ENCODE results near the gene KCNK3. TPM values are rescaled to one million over a fixed set of nuclear protein-coding genes. Genes with fewer than 3 reads are reported as not detected.

Gene KCNK3
- total and polyA plus RNA-seq, 5 donors from 2014 or later = not detected

DNA sequence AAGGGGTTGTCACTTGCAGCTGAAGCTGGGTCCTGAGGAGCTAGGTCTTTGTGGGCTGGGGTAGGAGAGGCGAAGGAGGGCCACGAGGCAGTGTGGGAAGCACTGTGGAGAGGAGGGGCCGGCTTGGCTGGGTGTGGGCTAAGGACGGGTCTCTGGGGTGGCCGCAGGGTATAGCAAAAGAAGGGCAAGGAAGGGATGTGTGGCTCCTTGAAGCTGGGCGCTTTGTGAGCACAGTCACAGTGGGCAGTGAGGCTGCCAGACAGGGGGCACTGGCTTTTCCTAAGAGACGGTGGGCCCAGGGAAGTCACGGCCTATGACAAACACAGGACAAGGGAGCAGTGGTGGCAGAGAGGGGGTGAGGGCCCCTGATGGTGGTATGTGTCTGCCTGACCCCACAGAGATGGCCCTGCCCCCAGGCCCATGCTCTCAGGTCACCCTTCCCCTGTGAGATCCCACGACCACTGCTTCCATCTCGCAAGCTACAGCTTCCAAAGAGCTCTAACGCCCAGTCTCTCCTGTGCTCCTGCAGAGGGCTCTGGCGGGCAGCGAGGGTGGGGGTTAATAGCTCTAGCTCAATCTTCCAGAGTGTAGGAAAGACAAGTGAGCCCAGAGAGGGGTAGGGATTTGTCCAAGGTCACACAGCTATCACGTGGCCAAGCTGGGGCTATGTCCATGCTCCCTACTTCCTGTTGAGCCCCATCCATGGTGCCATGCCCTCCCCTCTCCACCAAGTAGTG lies 32.4 kb downstream of the KCNK3 start:
- peaks cover 0 to 4% (median 0%) of the 10 kb centered on the region in 4 donors for H3K4me1 Mint-ChIP-seq
- H3K27me3 Mint-ChIP-seq = peaks cover 11% of the 10 kb centered on the region
- no peaks in the 10 kb centered on the region for H3K27me3 ChIP-seq (ENCODE audit: control insufficient read depth, insufficient read depth, low read length)
- H3K4me3 ChIP-seq (ENCODE audit: low read depth, low read length) = no peak overlapping the region
- H3K4me1 ChIP-seq (ENCODE audit: control insufficient read depth, insufficient read depth, low read length, poor library complexity, severe bottlenecking) = no peaks in the 10 kb centered on the region
- ATAC-seq (ENCODE audit: low read depth in 2 of 2) (no peak), DNase-seq (no peak)
- H3K9me3 Mint-ChIP-seq = no peaks in the 10 kb centered on the region
- H3K27ac Mint-ChIP-seq = no peak overlapping the region
- H3K27ac ChIP-seq (ENCODE audit: insufficient read depth, low read length, poor library complexity, severe bottlenecking) = no peak overlapping the region
- no peaks in the 10 kb centered on the region for H3K36me3 ChIP-seq (ENCODE audit: control insufficient read depth, insufficient read depth, low read length)
- H3K4me3 Mint-ChIP-seq = peak overlapping the region in 1 of 4 donors; percentile 23
- H3K9me3 ChIP-seq (ENCODE audit: control insufficient read depth in 2 of 2, low read length in 2 of 2) = no peaks in the 10 kb centered on the region
- H3K36me3 Mint-ChIP-seq = no peaks in the 10 kb centered on the region

DNA sequence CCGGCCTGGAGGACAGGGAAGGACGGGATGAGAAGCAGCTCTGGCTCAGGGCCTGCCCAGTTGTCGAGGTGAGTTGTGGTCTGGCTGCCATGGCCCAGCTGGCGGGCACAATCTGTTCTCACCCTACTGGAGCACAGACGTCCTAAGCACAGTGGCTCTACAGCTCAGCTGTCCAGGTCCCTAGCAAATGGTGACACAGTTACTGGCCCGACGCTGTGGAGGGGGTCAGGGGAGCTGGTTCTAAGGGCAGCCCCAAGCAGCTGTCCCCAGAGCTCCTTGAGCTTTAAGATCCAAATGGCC lies 32.9 kb downstream of the KCNK3 start:
- no peak for DNase-seq
- ATAC-seq (ENCODE audit: low read depth in 2 of 2) = no peak
- Histone ChIP-seq H3K27ac (ENCODE audit: insufficient read depth, low read length, poor library complexity, severe bottlenecking) (no peak overlapping the region), H3K36me3 (ENCODE audit: control insufficient read depth, insufficient read depth, low read length) (no peaks in the 10 kb centered on the region), H3K4me1 (ENCODE audit: control insufficient read depth, insufficient read depth, low read length, poor library complexity, severe bottlenecking) (no peaks in the 10 kb centered on the region), H3K27me3 (ENCODE audit: control insufficient read depth, insufficient read depth, low read length) (no peaks in the 10 kb centered on the region), H3K4me3 (ENCODE audit: low read depth, low read length) (no peak overlapping the region), H3K9me3 (ENCODE audit: control insufficient read depth in 2 of 2, low read length in 2 of 2) (no peaks in the 10 kb centered on the region)
- Mint-ChIP-seq H3K4me3 (no peak overlapping the region), H3K27ac (peak overlapping the region in 1 of 3 donors; percentile 68), H3K36me3 (no peaks in the 10 kb centered on the region), H3K9me3 (no peaks in the 10 kb centered on the region), H3K27me3 (peaks cover 11% of the 10 kb centered on the region), H3K4me1 (peaks cover 0 to 4% (median 0%) of the 10 kb centered on the region in 4 donors)

DNA sequence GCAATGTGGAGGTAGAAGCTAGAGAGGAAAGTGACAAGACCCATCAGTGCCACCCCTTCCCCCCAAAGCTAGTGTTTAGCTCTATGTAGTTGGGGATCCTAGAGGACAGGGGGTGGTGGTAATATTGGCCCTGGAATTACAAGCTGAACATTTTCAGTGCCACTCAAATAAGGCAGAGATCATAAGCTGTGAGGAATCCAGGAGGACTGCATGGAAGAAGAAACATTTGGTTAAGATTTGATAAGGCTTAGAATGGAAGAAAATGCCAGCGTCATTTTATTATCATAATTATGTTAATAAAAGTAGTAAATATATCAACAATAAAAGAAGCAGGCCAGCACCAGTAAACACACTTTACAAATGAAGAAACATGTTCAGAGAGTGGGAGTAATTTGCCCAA lies 33.7 kb downstream of the KCNK3 start:
- ATAC-seq (ENCODE audit: low read depth in 2 of 2) (no peak), DNase-seq (no peak)
- Histone ChIP-seq H3K27ac (ENCODE audit: insufficient read depth, low read length, poor library complexity, severe bottlenecking) (no peak overlapping the region), H3K4me3 (ENCODE audit: low read depth, low read length) (no peak overlapping the region), H3K27me3 (ENCODE audit: control insufficient read depth, insufficient read depth, low read length) (no peaks in the 10 kb centered on the region), H3K9me3 (ENCODE audit: control insufficient read depth in 2 of 2, low read length in 2 of 2) (no peaks in the 10 kb centered on the region), H3K4me1 (ENCODE audit: control insufficient read depth, insufficient read depth, low read length, poor library complexity, severe bottlenecking) (no peaks in the 10 kb centered on the region), H3K36me3 (ENCODE audit: control insufficient read depth, insufficient read depth, low read length) (no peaks in the 10 kb centered on the region)
- Mint-ChIP-seq H3K27ac (no peak overlapping the region), H3K9me3 (no peaks in the 10 kb centered on the region), H3K4me3 (no peak overlapping the region), H3K27me3 (peaks cover 11% of the 10 kb centered on the region), H3K36me3 (no peaks in the 10 kb centered on the region), H3K4me1 (peaks cover 0 to 4% (median 0%) of the 10 kb centered on the region in 4 donors)

DNA sequence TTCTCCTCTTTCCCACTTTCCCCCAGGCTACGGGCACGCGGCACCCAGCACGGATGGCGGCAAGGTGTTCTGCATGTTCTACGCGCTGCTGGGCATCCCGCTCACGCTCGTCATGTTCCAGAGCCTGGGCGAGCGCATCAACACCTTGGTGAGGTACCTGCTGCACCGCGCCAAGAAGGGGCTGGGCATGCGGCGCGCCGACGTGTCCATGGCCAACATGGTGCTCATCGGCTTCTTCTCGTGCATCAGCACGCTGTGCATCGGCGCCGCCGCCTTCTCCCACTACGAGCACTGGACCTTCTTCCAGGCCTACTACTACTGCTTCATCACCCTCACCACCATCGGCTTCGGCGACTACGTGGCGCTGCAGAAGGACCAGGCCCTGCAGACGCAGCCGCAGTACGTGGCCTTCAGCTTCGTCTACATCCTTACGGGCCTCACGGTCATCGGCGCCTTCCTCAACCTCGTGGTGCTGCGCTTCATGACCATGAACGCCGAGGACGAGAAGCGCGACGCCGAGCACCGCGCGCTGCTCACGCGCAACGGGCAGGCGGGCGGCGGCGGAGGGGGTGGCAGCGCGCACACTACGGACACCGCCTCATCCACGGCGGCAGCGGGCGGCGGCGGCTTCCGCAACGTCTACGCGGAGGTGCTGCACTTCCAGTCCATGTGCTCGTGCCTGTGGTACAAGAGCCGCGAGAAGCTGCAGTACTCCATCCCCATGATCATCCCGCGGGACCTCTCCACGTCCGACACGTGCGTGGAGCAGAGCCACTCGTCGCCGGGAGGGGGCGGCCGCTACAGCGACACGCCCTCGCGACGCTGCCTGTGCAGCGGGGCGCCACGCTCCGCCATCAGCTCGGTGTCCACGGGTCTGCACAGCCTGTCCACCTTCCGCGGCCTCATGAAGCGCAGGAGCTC lies 35.4 kb downstream of the KCNK3 start:
- Mint-ChIP-seq H3K9me3 (no peaks in the 10 kb centered on the region), H3K4me3 (no peak overlapping the region)

DNA sequence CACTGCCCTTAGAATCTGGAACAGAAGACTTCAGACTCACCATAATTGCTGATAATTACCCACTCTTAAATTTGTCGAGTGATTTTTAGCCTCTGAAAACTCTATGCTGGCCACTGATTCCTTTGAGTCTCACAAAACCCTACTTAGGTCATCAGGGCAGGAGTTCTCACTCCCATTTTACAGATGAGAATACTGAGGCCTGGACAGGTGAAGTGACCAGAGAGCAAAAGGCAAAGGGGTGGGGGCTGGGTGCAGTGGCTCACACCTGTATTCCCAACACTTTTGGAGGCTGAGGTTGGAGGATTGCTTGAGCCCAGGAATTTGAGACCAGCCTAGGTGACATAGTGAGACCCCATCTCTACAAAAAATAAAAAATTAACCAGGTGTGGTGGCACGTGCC lies 36.8 kb downstream of the KCNK3 start:
- Histone ChIP-seq H3K27me3 (ENCODE audit: control insufficient read depth, insufficient read depth, low read length) (no peaks in the 10 kb centered on the region), H3K36me3 (ENCODE audit: control insufficient read depth, insufficient read depth, low read length) (no peaks in the 10 kb centered on the region), H3K27ac (ENCODE audit: insufficient read depth, low read length, poor library complexity, severe bottlenecking) (no peak overlapping the region), H3K9me3 (ENCODE audit: control insufficient read depth in 2 of 2, low read length in 2 of 2) (no peaks in the 10 kb centered on the region), H3K4me1 (ENCODE audit: control insufficient read depth, insufficient read depth, low read length, poor library complexity, severe bottlenecking) (no peaks in the 10 kb centered on the region), H3K4me3 (ENCODE audit: low read depth, low read length) (no peak overlapping the region)
- ATAC-seq (ENCODE audit: low read depth in 2 of 2) = no peak
- Mint-ChIP-seq H3K4me1 (peaks cover 0 to 4% (median 0%) of the 10 kb centered on the region in 4 donors), H3K27me3 (peaks cover 20% of the 10 kb centered on the region), H3K4me3 (no peak overlapping the region), H3K36me3 (no peaks in the 10 kb centered on the region), H3K9me3 (no peaks in the 10 kb centered on the region), H3K27ac (peak overlapping the region in 1 of 3 donors; percentile 14)
- no peak for DNase-seq

More for the DNA sequence above, 35.4 kb downstream of the KCNK3 start:
- no peak overlapping the region for H3K27ac ChIP-seq (ENCODE audit: insufficient read depth, low read length, poor library complexity, severe bottlenecking)
- H3K4me1 ChIP-seq (ENCODE audit: control insufficient read depth, insufficient read depth, low read length, poor library complexity, severe bottlenecking) = no peaks in the 10 kb centered on the region
- H3K4me3 ChIP-seq (ENCODE audit: low read depth, low read length) = no peak overlapping the region
- no peaks in the 10 kb centered on the region for H3K36me3 ChIP-seq (ENCODE audit: control insufficient read depth, insufficient read depth, low read length)
- Mint-ChIP-seq H3K36me3 (no peaks in the 10 kb centered on the region), H3K27me3 (peaks cover 20% of the 10 kb centered on the region), H3K27ac (no peak overlapping the region), H3K4me1 (peaks cover 0 to 4% (median 0%) of the 10 kb centered on the region in 4 donors)
- DNase-seq (peak in 2 of 3 donors; percentile 11 to 22), ATAC-seq (ENCODE audit: low read depth in 2 of 2) (no peak)
- H3K9me3 ChIP-seq (ENCODE audit: control insufficient read depth in 2 of 2, low read length in 2 of 2) = no peaks in the 10 kb centered on the region
- no peaks in the 10 kb centered on the region for H3K27me3 ChIP-seq (ENCODE audit: control insufficient read depth, insufficient read depth, low read length)

DNA sequence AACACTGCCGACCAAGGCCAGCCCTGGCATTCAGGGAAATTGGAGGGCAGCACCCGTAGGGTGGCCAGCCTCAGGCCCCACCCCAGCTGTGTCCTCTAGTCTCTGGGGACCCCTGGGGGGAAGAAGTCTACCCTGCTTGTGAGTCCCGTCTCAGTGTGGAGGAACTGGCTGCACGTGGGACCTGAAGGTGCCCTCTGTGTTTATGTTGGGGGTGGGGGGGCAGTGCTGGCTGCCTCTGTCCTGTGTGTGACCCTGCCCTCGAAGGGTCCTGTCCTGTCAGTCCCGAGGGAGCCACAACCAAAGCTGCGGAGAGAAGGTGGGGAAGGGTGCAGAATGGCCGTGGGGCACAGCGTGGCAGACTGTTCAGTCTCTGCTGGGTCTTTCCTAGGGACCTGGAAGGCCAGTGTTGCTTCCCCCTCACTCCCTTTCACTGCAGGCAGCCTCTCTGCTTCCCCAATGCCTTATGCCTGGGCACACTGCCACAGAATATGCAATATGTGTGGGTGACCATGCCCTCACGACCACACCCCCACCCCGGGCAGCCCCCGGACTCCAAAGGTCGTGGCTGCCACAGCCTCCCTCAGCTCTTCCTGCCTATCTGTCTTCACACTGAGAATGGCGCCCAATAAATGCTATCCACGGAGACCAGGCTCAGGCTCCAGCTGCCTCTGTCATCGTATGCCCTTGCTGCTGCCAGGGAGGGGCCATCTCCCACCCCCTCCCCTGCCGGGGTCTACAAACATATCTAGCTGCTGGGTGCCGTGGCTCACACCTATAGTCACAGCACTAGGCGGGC lies 38.2 kb downstream of the KCNK3 start:
- no peaks in the 10 kb centered on the region for H3K9me3 ChIP-seq (ENCODE audit: control insufficient read depth in 2 of 2, low read length in 2 of 2)
- no peak overlapping the region for H3K4me3 ChIP-seq (ENCODE audit: low read depth, low read length)
- Mint-ChIP-seq H3K27ac (no peak overlapping the region), H3K36me3 (no peaks in the 10 kb centered on the region), H3K4me3 (no peak overlapping the region), H3K4me1 (no peaks in the 10 kb centered on the region), H3K27me3 (peaks cover 14% of the 10 kb centered on the region), H3K9me3 (no peaks in the 10 kb centered on the region)
- no peak for DNase-seq
- ATAC-seq (ENCODE audit: low read depth in 2 of 2) = no peak
- no peaks in the 10 kb centered on the region for H3K4me1 ChIP-seq (ENCODE audit: control insufficient read depth, insufficient read depth, low read length, poor library complexity, severe bottlenecking)
- H3K27me3 ChIP-seq (ENCODE audit: control insufficient read depth, insufficient read depth, low read length) = no peaks in the 10 kb centered on the region
- no peaks in the 10 kb centered on the region for H3K36me3 ChIP-seq (ENCODE audit: control insufficient read depth, insufficient read depth, low read length)
- H3K27ac ChIP-seq (ENCODE audit: insufficient read depth, low read length, poor library complexity, severe bottlenecking) = no peak overlapping the region

DNA sequence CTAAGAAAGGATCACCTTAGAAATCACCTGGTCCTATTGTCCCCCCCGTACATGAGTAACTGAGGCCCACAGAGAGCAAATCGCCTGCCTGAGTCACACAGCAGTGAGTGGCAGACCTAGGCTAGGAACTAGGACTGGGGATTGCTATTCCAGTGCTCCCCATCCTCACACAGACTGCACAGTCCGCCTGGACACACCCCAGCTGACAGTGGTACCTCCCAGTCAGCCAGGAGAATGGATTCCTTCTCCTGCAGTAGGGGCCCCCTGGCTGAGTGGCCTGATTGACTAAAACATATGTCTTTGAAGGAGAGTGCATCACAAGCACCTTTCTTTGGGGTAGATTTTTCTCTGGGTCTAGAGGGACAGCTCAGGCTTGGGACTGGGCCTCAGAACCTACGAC lies 39.2 kb downstream of the KCNK3 start:
- H3K4me3 Mint-ChIP-seq = no peak overlapping the region
- H3K4me1 Mint-ChIP-seq = no peaks in the 10 kb centered on the region
- ATAC-seq (ENCODE audit: low read depth in 2 of 2) = no peak
- Histone ChIP-seq H3K4me1 (ENCODE audit: control insufficient read depth, insufficient read depth, low read length, poor library complexity, severe bottlenecking) (no peaks in the 10 kb centered on the region), H3K9me3 (ENCODE audit: control insufficient read depth in 2 of 2, low read length in 2 of 2) (no peaks in the 10 kb centered on the region), H3K27ac (ENCODE audit: insufficient read depth, low read length, poor library complexity, severe bottlenecking) (no peak overlapping the region), H3K36me3 (ENCODE audit: control insufficient read depth, insufficient read depth, low read length) (no peaks in the 10 kb centered on the region), H3K4me3 (ENCODE audit: low read depth, low read length) (no peak overlapping the region), H3K27me3 (ENCODE audit: control insufficient read depth, insufficient read depth, low read length) (no peaks in the 10 kb centered on the region)
- H3K27ac Mint-ChIP-seq = no peak overlapping the region
- no peak for DNase-seq
- peaks cover 14% of the 10 kb centered on the region for H3K27me3 Mint-ChIP-seq
- no peaks in the 10 kb centered on the region for H3K9me3 Mint-ChIP-seq
- H3K36me3 Mint-ChIP-seq = no peaks in the 10 kb centered on the region

All from CD4-positive, CD25-positive, alpha-beta regulatory T cell (primary cell).